Neural cell (in vitro differentiated cells): ENCODE measurements around the gene CKB. TPM values are rescaled to one million over a fixed set of nuclear protein-coding genes. Genes with fewer than 3 reads are reported as not detected.
"Not testable (repeated sequence)": the region's sequence is repeated elsewhere in the genome, so short reads cannot be mapped to it uniquely, and the experiment has no call there.

Experiments
- H2AFZ ChIP-seq: fragments of 200-600, 300-800 bp; sonication (generic), shearing (Covaris generic); 2 replicates; pipeline ENCODE4 v1.6.0; 2014; ENCODE audit warnings: low read depth, mild to moderate bottlenecking, antibody characterized with exemption, low read length, moderate library complexity
- H3F3A ChIP-seq: fragments of 200-600 bp; shearing (Covaris generic); 2 replicates; pipeline ENCODE4 v1.6.1; 2016; ENCODE audit warnings: mild to moderate bottlenecking, moderate library complexity, mixed read lengths, antibody characterized with exemption, low read length; ENCODE audit not compliant: insufficient read depth, poor library complexity, severe bottlenecking
- H3K27ac ChIP-seq: fragments of 200-600, 300-800 bp; sonication (generic), shearing (Covaris generic); 2 replicates; pipeline ENCODE4 v1.5.1; 2014; ENCODE audit warnings: mild to moderate bottlenecking, low read length, moderate library complexity
- H3K27me3 ChIP-seq: fragments of 300-800, 200-600 bp; sonication (generic), shearing (Covaris generic); 2 replicates; pipeline ENCODE4 v1.6.0; 2014; ENCODE audit warnings: mild to moderate bottlenecking, low read depth, low read length, moderate library complexity; ENCODE audit not compliant: insufficient read depth
- H3K36me3 ChIP-seq: fragments of 300-800, 200-600 bp; sonication (generic), shearing (Covaris generic); 2 replicates; pipeline ENCODE4 v1.5.1; 2014; ENCODE audit warnings: mild to moderate bottlenecking, antibody characterized with exemption, low read length, moderate library complexity; ENCODE audit not compliant: insufficient read depth
- H3K4me2 ChIP-seq: fragments of 300-800, 200-600 bp; sonication (generic), shearing (Covaris generic); 2 replicates; pipeline ENCODE4 v1.6.0; 2014; ENCODE audit warnings: mild to moderate bottlenecking, low read length
- H3K4me3 ChIP-seq: fragments of 300-800, 200-600 bp; sonication (generic), shearing (Covaris generic); 2 replicates; pipeline ENCODE4 v1.5.1; 2014; ENCODE audit warnings: mild to moderate bottlenecking, low read length, moderate library complexity
- H3K79me2 ChIP-seq: fragments of 200-600 bp; shearing (Covaris generic); replicated peaks from 2 replicates; pipeline ENCODE4 v1.6.0; 2014; ENCODE audit warnings: mild to moderate bottlenecking, low read length, moderate library complexity; ENCODE audit not compliant: insufficient read depth
- H3K9ac ChIP-seq: fragments of 300-800, 200-600 bp; sonication (generic), shearing (Covaris generic); 2 replicates; pipeline ENCODE4 v1.6.1; 2016; ENCODE audit warnings: mild to moderate bottlenecking, low read length, mixed read lengths
- H3K9me2 ChIP-seq: fragments of 200-600 bp; shearing (Covaris generic); 2 replicates; pipeline ENCODE4 v1.6.1; 2016; ENCODE audit warnings: mild to moderate bottlenecking, low read length, mixed read lengths; ENCODE audit not compliant: insufficient read depth
- H3K9me3 ChIP-seq: fragments of 200-600, 300-800 bp; sonication (generic), shearing (Covaris generic); 2 replicates; pipeline ENCODE4 v1.6.1; 2016; ENCODE audit warnings: mild to moderate bottlenecking, mixed run types, low read length, moderate library complexity, mixed read lengths
- H4K20me1 ChIP-seq: fragments of 200-600 bp; shearing (Covaris generic); 2 replicates; pipeline ENCODE4 v1.6.1; 2016; ENCODE audit warnings: mild to moderate bottlenecking, mixed run types; ENCODE audit not compliant: insufficient read depth
- CTCF ChIP-seq: fragments of 450-650 bp; IDR thresholded peaks from 2 replicates; pipeline ENCODE4 v1.5.1; 2014; ENCODE audit warnings: antibody characterized with exemption, mild to moderate bottlenecking, moderate library complexity; ENCODE audit not compliant: poor library complexity, severe bottlenecking
- EP300 ChIP-seq: fragments of 450-650 bp; conservative IDR thresholded peaks from 2 replicates; pipeline ENCODE4 v1.6.1; 2014; ENCODE audit warnings: antibody characterized with exemption, mild to moderate bottlenecking, moderate library complexity; ENCODE audit not compliant: poor library complexity, severe bottlenecking
- EZH2 ChIP-seq: fragments of 200-600, 300-800 bp; shearing (Covaris generic), sonication (generic); IDR thresholded peaks from 2 replicates; pipeline ENCODE4 v1.6.1; 2014; ENCODE audit warnings: antibody characterized with exemption, low read length, borderline replicate concordance, mild to moderate bottlenecking; ENCODE audit not compliant: insufficient read depth, poor library complexity, severe bottlenecking
- MXI1 ChIP-seq: fragments of 450-650 bp; conservative IDR thresholded peaks from 2 replicates; pipeline ENCODE4 v1.6.1; 2014; ENCODE audit warnings: antibody characterized with exemption, mild to moderate bottlenecking; ENCODE audit not compliant: poor library complexity, severe bottlenecking
- POLR2AphosphoS5 ChIP-seq: IDR thresholded peaks from 2 replicates; pipeline ENCODE4 v1.6.1; 2012
- RAD21 ChIP-seq: fragments of 450-650 bp; conservative IDR thresholded peaks from 2 replicates; pipeline ENCODE4 v1.6.1; 2014; ENCODE audit warnings: antibody characterized with exemption, mild to moderate bottlenecking, moderate library complexity
- REST ChIP-seq: IDR thresholded peaks from 2 replicates; pipeline ENCODE4 v1.6.1; 2012; ENCODE audit warnings: borderline replicate concordance
- SMC3 ChIP-seq: fragments of 450-650 bp; conservative IDR thresholded peaks from 2 replicates; pipeline ENCODE4 v1.6.1; 2014; ENCODE audit warnings: antibody characterized with exemption, mild to moderate bottlenecking, moderate library complexity; ENCODE audit not compliant: poor library complexity
- TAF1 ChIP-seq: IDR thresholded peaks from 2 replicates; pipeline ENCODE4 v1.6.1; 2012; ENCODE audit warnings: low read depth
- polyA plus RNA-seq: library from polyadenylated mRNA; depleted of rRNA; stranded (reverse); fragments of >200 nt; gene quantifications from 2 replicates; pipeline ENCODE4 v1.2.3, GENCODE V29; 2014

Gene CKB
- polyA plus RNA-seq, 1 donor from 2014 or later = 918 TPM

- Histone ChIP-seq H3F3A (no peaks in the 10 kb centered on the region), H3K27ac (no peak overlapping the region), H3K9me2 (no peaks in the 10 kb centered on the region), H3K36me3 (no peaks in the 10 kb centered on the region), H3K9me3 (no peaks in the 10 kb centered on the region), H3K27me3 (no peaks in the 10 kb centered on the region), H3K4me3 (no peak overlapping the region), H2AFZ (no peak overlapping the region), H3K9ac (no peak overlapping the region), H3K79me2 (peaks cover 19% of the 10 kb centered on the region), H4K20me1 (no peaks in the 10 kb centered on the region), H3K4me2 (no peak overlapping the region)
- TF ChIP-seq RAD21 (no peak), EZH2 (no peak), SMC3 (no peak), EP300 (no peak), POLR2AphosphoS5 (no peak), MXI1 (no peak), CTCF (no peak), REST (no peak), TAF1 (no peak)
These were observed 4.3 kb upstream of the CKB start for GRCh38 chr14:103526914-103527248.

GRCh38 chr14:103526247-103526913 is 3.8 kb upstream of the CKB start:
- Histone ChIP-seq H3K9me2 (no peaks in the 10 kb centered on the region), H3F3A (no peaks in the 10 kb centered on the region), H3K9ac (no peak overlapping the region), H3K27me3 (no peaks in the 10 kb centered on the region), H3K36me3 (no peaks in the 10 kb centered on the region), H3K79me2 (peaks cover 19% of the 10 kb centered on the region), H3K4me2 (no peak overlapping the region), H2AFZ (no peak overlapping the region), H3K4me3 (no peak overlapping the region), H4K20me1 (no peaks in the 10 kb centered on the region), H3K27ac (no peak overlapping the region), H3K9me3 (no peaks in the 10 kb centered on the region)
- TF ChIP-seq POLR2AphosphoS5 (no peak), TAF1 (no peak), EP300 (no peak), EZH2 (no peak), CTCF (no peak), MXI1 (no peak)

- H3K4me2 ChIP-seq, H3K27me3 ChIP-seq, H3K27ac ChIP-seq, H3K9ac ChIP-seq, H4K20me1 ChIP-seq, H3K36me3 ChIP-seq, H3K9me2 ChIP-seq, H3K9me3 ChIP-seq, H3F3A ChIP-seq, H3K4me3 ChIP-seq, H2AFZ ChIP-seq: not testable (repeated sequence)
- peaks cover 22% of the 10 kb centered on the region for H3K79me2 ChIP-seq
These were observed 3.0 kb upstream of the CKB start for GRCh38 chr14:103525430-103526246.
